K562 (cell line): ENCODE measurements around the gene TIPARP. TPM values are rescaled to one million over a fixed set of nuclear protein-coding genes. Genes with fewer than 3 reads are reported as not detected.
A peak's percentile ranks its signal among the peaks of the same experiment; 100 is the strongest.

ENCODE experiments used
- ATAC-seq: fragments of 200-7000 bp; cut with Tn5 transposase; 3 replicates; pipeline ENCODE4 v1.9.1; 2020; ENCODE audit warnings: moderate library complexity
- BruUV-seq: library from RNA; stranded (reverse); fragments of 400-500 nt; replicated peaks from 2 replicates; lab custom pipeline; 2021; lab: Mats Ljungman, UMichigan
- CTCF ChIA-PET: fragments of 300-600 bp; formaldehyde crosslinking; extraction: SDS; loops from one replicate; lab custom pipeline; 2021; ENCODE audit warnings: low intra/inter-chr PET ratio; lab: Yijun Ruan, JAX
- POLR2A ChIA-PET: fragments of 300-600, 350-650 bp; sonication (Branson Sonifier 250); formaldehyde crosslinking; extraction: SDS; loops from one replicate; lab custom pipeline; 2021; ENCODE audit warnings: antibody characterized with exemption, inconsistent platforms; lab: Yijun Ruan, JAX
- DNase-seq, 4 experiments: peaks; one replicate each; pipeline versions ENCODE4 v3.0.0 to v3.0.0-alpha.2; 2011 to 2018; ENCODE audit warnings: low spot score in 3 of 4, mixed read lengths in 3 of 4; ENCODE audit errors: extremely low read depth in 1 of 4
- FAIRE-seq: peaks from 2 replicates; lab custom pipeline; 2011; peaks lifted over from hg19 to GRCh38; lab: Jason Lieb, UNC
- H2AFZ ChIP-seq: 2 replicates; pipeline ENCODE4 v1.6.0; 2011; ENCODE audit warnings: low read depth, low read length, control low read depth, inconsistent platforms
- H3K27ac ChIP-seq: fragments of 200-600 bp; 3 replicates; pipeline ENCODE4 v1.8.0; 2011; ENCODE audit warnings: low read depth, mild to moderate bottlenecking, control low read depth, inconsistent platforms, low read length, moderate library complexity, mixed read lengths; ENCODE audit errors: extremely low read depth
- H3K27me3 ChIP-seq, 2 experiments: fragments of 300-600 bp in 1 of 2; 2 replicates in 1 of 2; 3 replicates in 1 of 2; pipeline versions ENCODE4 v1.6.0 to v1.8.0; 2011; ENCODE audit warnings: inconsistent platforms in 2 of 2, low read length in 2 of 2, mild to moderate bottlenecking in 1 of 2, mixed read lengths in 1 of 2, moderate library complexity in 1 of 2; ENCODE audit not compliant: control insufficient read depth in 2 of 2, insufficient read depth in 2 of 2
- H3K36me3 ChIP-seq: fragments of 300-600 bp; 3 replicates; pipeline ENCODE4 v1.8.0; 2011; ENCODE audit warnings: mild to moderate bottlenecking, low read length, inconsistent platforms; ENCODE audit not compliant: control insufficient read depth, insufficient read depth
- H3K4me1 ChIP-seq, 2 experiments: fragments of 200-600 bp in 1 of 2; replicated peaks in 1 of 2; 2 replicates in 1 of 2; 3 replicates in 1 of 2; pipeline versions ENCODE4 v1.5.1 to v1.8.0; 2011; ENCODE audit warnings: inconsistent platforms in 2 of 2, low read length in 2 of 2, mild to moderate bottlenecking in 1 of 2, mixed read lengths in 1 of 2, moderate library complexity in 1 of 2; ENCODE audit not compliant: control insufficient read depth in 2 of 2, insufficient read depth in 2 of 2
- H3K4me2 ChIP-seq: 2 replicates; pipeline ENCODE4 v1.6.1; 2011; ENCODE audit warnings: low read length, control low read depth, inconsistent platforms, mixed read lengths; ENCODE audit not compliant: insufficient read depth
- H3K4me3 ChIP-seq: fragments of 200-600 bp; sonication (generic), shearing (Covaris generic); 2 replicates; pipeline ENCODE4 v1.5.1; 2016; ENCODE audit warnings: control low read depth, inconsistent platforms
- H3K79me2 ChIP-seq: fragments of 200-600 bp; 3 replicates; pipeline ENCODE4 v1.8.0; 2011; ENCODE audit warnings: low read length, inconsistent platforms; ENCODE audit not compliant: control insufficient read depth, insufficient read depth
- H3K9ac ChIP-seq, 2 experiments: 2 replicates each; pipeline versions ENCODE4 v1.6.0 to v1.6.1; 2011; ENCODE audit warnings: low read depth in 2 of 2, low read length in 2 of 2, control low read depth in 1 of 2, inconsistent platforms in 1 of 2, mild to moderate bottlenecking in 1 of 2, mixed read lengths in 1 of 2; ENCODE audit not compliant: insufficient read depth in 1 of 2
- H3K9me1 ChIP-seq: one replicate; pipeline ENCODE4 v1.6.0; 2011; ENCODE audit warnings: inconsistent platforms, mild to moderate bottlenecking, low read length, moderate library complexity; ENCODE audit not compliant: control insufficient read depth, insufficient read depth
- H3K9me3 ChIP-seq: replicated peaks from 2 replicates; pipeline ENCODE4 v1.5.1; 2011; ENCODE audit warnings: low read depth, low read length, inconsistent platforms; ENCODE audit not compliant: control insufficient read depth, insufficient read depth
- H4K20me1 ChIP-seq: replicated peaks from 2 replicates; pipeline ENCODE4 v1.6.1; 2011; ENCODE audit warnings: low read length, inconsistent platforms, mixed read lengths; ENCODE audit not compliant: control insufficient read depth, insufficient read depth
- CBX8 ChIP-seq: fragments of 200-600 bp; sonication (generic); IDR thresholded peaks from 2 replicates; pipeline ENCODE4 v1.6.1; 2012; ENCODE audit warnings: borderline replicate concordance, mixed run types, low read depth, mild to moderate bottlenecking, moderate library complexity, mixed read lengths, low read length, control low read depth, inconsistent platforms; ENCODE audit not compliant: poor library complexity, severe bottlenecking; ENCODE audit errors: extremely low read depth
- FOXJ2 ChIP-seq: fragments of 200-800 bp; sonication (Bioruptor generic); IDR thresholded peaks from 2 replicates; pipeline ENCODE4 v1.6.1; 2016; ENCODE audit warnings: missing genetic modification characterization, missing compliant biosample characterization
- KDM5B ChIP-seq: fragments of 200-600 bp; sonication (generic); IDR thresholded peaks from 2 replicates; pipeline ENCODE4 v1.6.1; 2012; ENCODE audit warnings: low read depth, mild to moderate bottlenecking, moderate library complexity, low read length, control low read depth, inconsistent platforms; ENCODE audit not compliant: insufficient replicate concordance
- MTA1 ChIP-seq: fragments of 450-650 bp; IDR thresholded peaks from 2 replicates; pipeline ENCODE4 v1.6.1; 2017; ENCODE audit warnings: borderline replicate concordance
- STAT5A ChIP-seq: IDR thresholded peaks from 2 replicates; pipeline ENCODE4 v1.6.1; 2012; ENCODE audit warnings: low read length, inconsistent platforms, borderline replicate concordance
- ZC3H11A ChIP-seq: IDR thresholded peaks from 2 replicates; pipeline ENCODE4 v1.6.1; 2012; ENCODE audit warnings: low read depth, low read length, improper control_type of control experiment
- ZFP30 ChIP-seq: fragments of 250-450 bp; sonication (Bioruptor Pico); IDR thresholded peaks from 2 replicates; pipeline ENCODE4 v1.8.0; 2022; ENCODE audit warnings: moderate library complexity, mild to moderate bottlenecking, inconsistent platforms, borderline replicate concordance
- ZNF23 ChIP-seq: fragments of 250-450 bp; sonication (Bioruptor Pico); IDR thresholded peaks from 2 replicates; pipeline ENCODE4 v1.4.0; 2020; ENCODE audit warnings: mild to moderate bottlenecking
- WGBS: fragments of 100-300 bp; shearing (Covaris generic); methylation state at CpG from one replicate; pipeline ENCODE4 v1.1.6; 2016; ENCODE audit warnings: low coverage, mixed read lengths; ENCODE audit not compliant: insufficient coverage; ENCODE audit errors: missing lambda C conversion rate; 5-methylcytosine and 5-hydroxymethylcytosine counted together
- in situ Hi-C: fragments of 300-500 bp; cut with MboI; formaldehyde crosslinking; loops from 4 replicates; pipeline ENCODE4 v1.15.0; 2018; ENCODE audit warnings: inconsistent platforms, mixed read lengths
- intact Hi-C: fragments of 100-400 bp; cut with micrococcal nuclease; formaldehyde crosslinking; loops from 2 replicates; pipeline ENCODE4 v1.14.2; 2022
- polyA plus RNA-seq, 8 experiments: library from polyadenylated mRNA; depleted of rRNA in 4 of 8; stranded (reverse) in 5 of 8; unstranded in 3 of 8; fragments of >200 nt; fragmentation: Nextera tagmentation in 2 of 8; fragmentation: Illumina TruSeq in 1 of 8; extraction: Ambion mirVana in 2 of 8; extraction: Trizol in 1 of 8; gene quantifications; 2 replicates each; pipeline versions ENCODE4 v1.2.1 to v1.2.3, GENCODE V29; 2011 to 2014; ENCODE audit warnings: inconsistent platforms in 1 of 8, missing spikeins in 1 of 8
- total RNA-seq, 7 experiments: library from RNA; depleted of rRNA in 6 of 7; stranded (reverse); fragments of >200 nt in 6 of 7; fragmentation: Illumina TruSeq in 2 of 7; extraction: Trizol in 2 of 7; gene quantifications; 2 replicates each; pipeline versions ENCODE4 v1.2.1 to v1.2.3, GENCODE V29; 2011 to 2021; ENCODE audit warnings: low replicate concordance in 1 of 7
- TF ChIP-seq, protein P1 (sequence below): fragments of 250-450 bp; sonication (Bioruptor Pico); IDR thresholded peaks from 2 replicates; pipeline ENCODE4 v1.8.0; 2022; ENCODE audit warnings: inconsistent platforms, mild to moderate bottlenecking, moderate library complexity, borderline replicate concordance
- TF ChIP-seq, protein P2 (sequence below): IDR thresholded peaks from 2 replicates; pipeline ENCODE4 v1.6.1; 2014; ENCODE audit warnings: antibody characterized with exemption
- TF ChIP-seq, protein P3 (sequence below): sonication (generic); formaldehyde crosslinking; IDR thresholded peaks from 2 replicates; pipeline ENCODE4 v1.9.0; 2022; ENCODE audit warnings: mild to moderate bottlenecking, missing genetic modification reagents
- TF ChIP-seq, protein P4 (sequence below): fragments of 250-450 bp; sonication (Bioruptor Pico); IDR thresholded peaks from 2 replicates; pipeline ENCODE4 v1.4.0; 2020
- TF ChIP-seq, protein P5 (sequence below): sonication (generic); formaldehyde crosslinking; IDR thresholded peaks from 2 replicates; pipeline ENCODE4 v1.4.0; 2020; ENCODE audit warnings: mild to moderate bottlenecking, missing genetic modification reagents
- TF ChIP-seq, protein P6 (sequence below): fragments of 250-450 bp; sonication (Bioruptor Pico); IDR thresholded peaks from 2 replicates; pipeline ENCODE4 v1.9.0; 2021; ENCODE audit warnings: mild to moderate bottlenecking

The TIPARP gene
- total and polyA plus RNA-seq, 9 of the 15 experiments (the other 6 are each of a cell fraction or from before 2014, with no cell fraction given) = 2.4 to 29.4 (median 15.1) TPM

DNA sequence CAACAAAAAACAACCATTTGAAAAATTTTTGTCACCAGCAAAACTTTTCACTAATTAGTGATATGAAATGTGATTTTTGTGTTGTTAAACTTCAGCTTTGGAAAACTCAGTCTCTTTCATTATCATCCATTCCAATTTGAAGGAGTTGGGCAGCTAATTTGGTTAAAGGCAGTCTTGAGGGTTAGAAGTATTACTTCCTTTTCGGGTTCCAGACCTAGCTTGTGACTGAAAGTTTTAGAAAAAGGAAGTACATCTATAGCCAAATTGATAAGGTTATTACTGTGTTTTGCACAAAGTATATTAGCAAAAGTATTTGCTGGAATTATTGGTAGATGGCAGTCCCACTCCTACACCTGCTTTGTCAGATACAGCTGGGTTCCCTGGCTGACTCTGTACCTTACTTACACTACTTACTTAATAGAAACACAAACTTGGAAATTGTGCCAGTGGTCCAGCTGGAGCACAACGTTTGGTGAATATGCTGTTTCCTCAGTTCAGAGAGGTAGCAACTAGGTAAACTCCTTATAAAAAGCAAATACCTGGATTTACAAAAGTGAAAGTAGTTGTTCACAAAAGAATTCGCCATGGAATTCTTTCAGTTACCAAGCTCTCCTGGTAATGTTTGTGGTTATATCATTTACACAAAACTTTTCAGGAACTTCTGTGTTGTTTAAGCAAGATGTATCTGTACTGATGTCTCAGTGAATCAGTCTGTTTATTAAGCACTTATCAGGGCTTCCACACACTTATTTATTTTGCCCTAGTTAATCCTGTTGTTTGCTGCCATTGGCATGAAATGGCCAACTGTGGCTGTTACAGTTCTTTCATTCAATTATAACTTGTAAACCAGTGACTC is 31.6 kb downstream of the TIPARP start:
- H3K79me2 ChIP-seq = 0 out of 3 replicates have a peak, but pooled peaks cover 3% of the 10 kb centered on the region
- CTCF ChIA-PET = no interaction called here
- no peak overlapping the region for H3K9ac ChIP-seq
- H3K27me3 ChIP-seq = no peaks in the 10 kb centered on the region
- H3K4me1 ChIP-seq = no peaks in the 10 kb centered on the region
- no peak for DNase-seq
- no peaks in the 10 kb centered on the region for H3K9me1 ChIP-seq
- H3K36me3 ChIP-seq = peaks cover 84% of the 10 kb centered on the region
- POLR2A ChIA-PET = interaction anchor here (0.7 to 1.1 kb wide), 2 partner anchors 20 to 360 kb away, joined by 3 read pairs; no protein-coding TSS in a partner anchor
- H3K4me2 ChIP-seq = no peak overlapping the region
- FAIRE-seq = peak; percentile 48
- H3K9me3 ChIP-seq = no peaks in the 10 kb centered on the region
- in situ Hi-C loops (no loop called here), intact Hi-C loops (no loop called here)
- no peaks in the 10 kb centered on the region for H4K20me1 ChIP-seq
- H3K4me3 ChIP-seq = no peak overlapping the region
- no TSS peak for BruUV-seq
- WGBS = 65% methylated on average over 3 of the region's 3 CpGs
- H3K27ac ChIP-seq = no peak overlapping the region
- H2AFZ ChIP-seq = no peak overlapping the region
- ATAC-seq = no peak
- TF ChIP-seq ZC3H11A (no peak), STAT5A (no peak), ZNF23 (CRISPR knock-in tag) (no peak), ZFP30 (CRISPR knock-in tag) (no peak), FOXJ2 (tag) (no peak), MTA1 (no peak), CBX8 (no peak), KDM5B (no peak)
- TF ChIP-seq, protein P1, sequence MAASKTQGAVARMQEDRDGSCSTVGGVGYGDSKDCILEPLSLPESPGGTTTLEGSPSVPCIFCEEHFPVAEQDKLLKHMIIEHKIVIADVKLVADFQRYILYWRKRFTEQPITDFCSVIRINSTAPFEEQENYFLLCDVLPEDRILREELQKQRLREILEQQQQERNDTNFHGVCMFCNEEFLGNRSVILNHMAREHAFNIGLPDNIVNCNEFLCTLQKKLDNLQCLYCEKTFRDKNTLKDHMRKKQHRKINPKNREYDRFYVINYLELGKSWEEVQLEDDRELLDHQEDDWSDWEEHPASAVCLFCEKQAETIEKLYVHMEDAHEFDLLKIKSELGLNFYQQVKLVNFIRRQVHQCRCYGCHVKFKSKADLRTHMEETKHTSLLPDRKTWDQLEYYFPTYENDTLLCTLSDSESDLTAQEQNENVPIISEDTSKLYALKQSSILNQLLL (CRISPR knock-in tag) = no peak
- TF ChIP-seq, protein P2, sequence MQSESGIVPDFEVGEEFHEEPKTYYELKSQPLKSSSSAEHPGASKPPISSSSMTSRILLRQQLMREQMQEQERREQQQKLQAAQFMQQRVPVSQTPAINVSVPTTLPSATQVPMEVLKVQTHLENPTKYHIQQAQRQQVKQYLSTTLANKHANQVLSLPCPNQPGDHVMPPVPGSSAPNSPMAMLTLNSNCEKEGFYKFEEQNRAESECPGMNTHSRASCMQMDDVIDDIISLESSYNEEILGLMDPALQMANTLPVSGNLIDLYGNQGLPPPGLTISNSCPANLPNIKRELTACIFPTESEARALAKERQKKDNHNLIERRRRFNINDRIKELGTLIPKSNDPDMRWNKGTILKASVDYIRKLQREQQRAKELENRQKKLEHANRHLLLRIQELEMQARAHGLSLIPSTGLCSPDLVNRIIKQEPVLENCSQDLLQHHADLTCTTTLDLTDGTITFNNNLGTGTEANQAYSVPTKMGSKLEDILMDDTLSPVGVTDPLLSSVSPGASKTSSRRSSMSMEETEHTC = no peak
- TF ChIP-seq, protein P3, sequence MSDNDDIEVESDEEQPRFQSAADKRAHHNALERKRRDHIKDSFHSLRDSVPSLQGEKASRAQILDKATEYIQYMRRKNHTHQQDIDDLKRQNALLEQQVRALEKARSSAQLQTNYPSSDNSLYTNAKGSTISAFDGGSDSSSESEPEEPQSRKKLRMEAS = no peak
- TF ChIP-seq, protein P4, sequence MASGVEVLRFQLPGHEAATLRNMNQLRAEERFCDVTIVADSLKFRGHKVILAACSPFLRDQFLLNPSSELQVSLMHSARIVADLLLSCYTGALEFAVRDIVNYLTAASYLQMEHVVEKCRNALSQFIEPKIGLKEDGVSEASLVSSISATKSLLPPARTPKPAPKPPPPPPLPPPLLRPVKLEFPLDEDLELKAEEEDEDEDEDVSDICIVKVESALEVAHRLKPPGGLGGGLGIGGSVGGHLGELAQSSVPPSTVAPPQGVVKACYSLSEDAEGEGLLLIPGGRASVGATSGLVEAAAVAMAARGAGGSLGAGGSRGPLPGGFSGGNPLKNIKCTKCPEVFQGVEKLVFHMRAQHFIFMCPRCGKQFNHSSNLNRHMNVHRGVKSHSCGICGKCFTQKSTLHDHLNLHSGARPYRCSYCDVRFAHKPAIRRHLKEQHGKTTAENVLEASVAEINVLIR (CRISPR knock-in tag) = no peak
- TF ChIP-seq, protein P5, sequence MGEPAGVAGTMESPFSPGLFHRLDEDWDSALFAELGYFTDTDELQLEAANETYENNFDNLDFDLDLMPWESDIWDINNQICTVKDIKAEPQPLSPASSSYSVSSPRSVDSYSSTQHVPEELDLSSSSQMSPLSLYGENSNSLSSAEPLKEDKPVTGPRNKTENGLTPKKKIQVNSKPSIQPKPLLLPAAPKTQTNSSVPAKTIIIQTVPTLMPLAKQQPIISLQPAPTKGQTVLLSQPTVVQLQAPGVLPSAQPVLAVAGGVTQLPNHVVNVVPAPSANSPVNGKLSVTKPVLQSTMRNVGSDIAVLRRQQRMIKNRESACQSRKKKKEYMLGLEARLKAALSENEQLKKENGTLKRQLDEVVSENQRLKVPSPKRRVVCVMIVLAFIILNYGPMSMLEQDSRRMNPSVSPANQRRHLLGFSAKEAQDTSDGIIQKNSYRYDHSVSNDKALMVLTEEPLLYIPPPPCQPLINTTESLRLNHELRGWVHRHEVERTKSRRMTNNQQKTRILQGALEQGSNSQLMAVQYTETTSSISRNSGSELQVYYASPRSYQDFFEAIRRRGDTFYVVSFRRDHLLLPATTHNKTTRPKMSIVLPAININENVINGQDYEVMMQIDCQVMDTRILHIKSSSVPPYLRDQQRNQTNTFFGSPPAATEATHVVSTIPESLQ (CRISPR knock-in tag) = no peak
- TF ChIP-seq, protein P6, sequence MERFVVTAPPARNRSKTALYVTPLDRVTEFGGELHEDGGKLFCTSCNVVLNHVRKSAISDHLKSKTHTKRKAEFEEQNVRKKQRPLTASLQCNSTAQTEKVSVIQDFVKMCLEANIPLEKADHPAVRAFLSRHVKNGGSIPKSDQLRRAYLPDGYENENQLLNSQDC (CRISPR knock-in tag) = no peak
